HepG2 (cell line): Measurements from ENCODE around the gene GPR15. TPM values are rescaled to one million over a fixed set of nuclear protein-coding genes. Genes with fewer than 3 reads are reported as not detected.
A peak's percentile ranks its signal among the peaks of the same experiment; 100 is the strongest.

Experiments
- HMG20B ChIP-seq: conservative IDR thresholded peaks from 2 replicates; pipeline ENCODE4 v1.6.1; 2016; ENCODE audit warnings: missing genetic modification reagents, missing compliant biosample characterization
- MAFF ChIP-seq: IDR thresholded peaks from 2 replicates; pipeline ENCODE4 v1.6.1; 2011; ENCODE audit warnings: low read depth, low read length, improper control_type of control experiment
- PHF5A ChIP-seq: IDR thresholded peaks from one replicate; pipeline ENCODE4 v1.6.1; 2018; ENCODE audit warnings: low read depth, missing genetic modification reagents; ENCODE audit not compliant: unreplicated experiment
- SCMH1 ChIP-seq: sonication (generic); formaldehyde crosslinking; IDR thresholded peaks from 2 replicates; pipeline ENCODE4 v1.9.0; 2021; ENCODE audit warnings: missing genetic modification reagents, mild to moderate bottlenecking, borderline replicate concordance
- THAP8 ChIP-seq: sonication (generic); formaldehyde crosslinking; IDR thresholded peaks from 2 replicates; pipeline ENCODE4 v1.5.1; 2020; ENCODE audit warnings: missing genetic modification reagents, mild to moderate bottlenecking, borderline replicate concordance
- TOPORS ChIP-seq: sonication (generic); formaldehyde crosslinking; IDR thresholded peaks from 2 replicates; pipeline ENCODE4 v1.8.0; 2023; ENCODE audit warnings: mild to moderate bottlenecking, missing genetic modification reagents
- ZNF12 ChIP-seq: sonication (generic); formaldehyde crosslinking; IDR thresholded peaks from 2 replicates; pipeline ENCODE4 v1.5.0; 2020; ENCODE audit warnings: missing genetic modification reagents
- ZNF124 ChIP-seq: sonication (generic); formaldehyde crosslinking; IDR thresholded peaks from 2 replicates; pipeline ENCODE4 v1.4.0; 2020; ENCODE audit warnings: missing genetic modification reagents
- ZNF143 ChIP-seq: sonication (generic); formaldehyde crosslinking; IDR thresholded peaks from 2 replicates; pipeline ENCODE4 v1.4.0; 2020; ENCODE audit warnings: missing genetic modification reagents
- ZNF317 ChIP-seq: sonication (generic); formaldehyde crosslinking; IDR thresholded peaks from 2 replicates; pipeline ENCODE4 v1.5.0; 2020; ENCODE audit warnings: mild to moderate bottlenecking, missing genetic modification reagents
- ZNF737 ChIP-seq: sonication (generic); formaldehyde crosslinking; IDR thresholded peaks from 2 replicates; pipeline ENCODE4 v1.5.0; 2020; ENCODE audit warnings: missing genetic modification reagents, mild to moderate bottlenecking, borderline replicate concordance
- ZNF775 ChIP-seq: sonication (generic); formaldehyde crosslinking; IDR thresholded peaks from 2 replicates; pipeline ENCODE4 v1.4.0; 2020; ENCODE audit warnings: missing genetic modification reagents, mild to moderate bottlenecking, moderate library complexity, borderline replicate concordance
- polyA plus RNA-seq, 8 experiments: library from polyadenylated mRNA; depleted of rRNA in 3 of 8; stranded (reverse) in 7 of 8; unstranded in 1 of 8; fragments of >200 nt; fragmentation: Illumina TruSeq in 4 of 8; extraction: Trizol in 4 of 8; gene quantifications; 2 replicates each; pipeline versions ENCODE4 v1.2.1 to v1.2.3, GENCODE V29; 2011 to 2016; ENCODE audit warnings: low read depth in 4 of 8, missing spikeins in 1 of 8, mixed read lengths in 1 of 8; ENCODE audit not compliant: insufficient read depth in 1 of 8
- total RNA-seq, 5 experiments: library from RNA; depleted of rRNA; stranded (reverse); fragments of >200 nt; fragmentation: Illumina TruSeq; extraction: Trizol; gene quantifications; 2 replicates each; pipeline ENCODE4 v1.2.3, GENCODE V29; 2016; ENCODE audit warnings: low read depth in 1 of 5
- TF ChIP-seq, protein P1 (sequence below): sonication (generic); formaldehyde crosslinking; IDR thresholded peaks from 2 replicates; pipeline ENCODE4 v1.5.1; 2020; ENCODE audit warnings: mild to moderate bottlenecking, missing genetic modification reagents, borderline replicate concordance
- TF ChIP-seq, protein P2 (sequence below): sonication (generic); formaldehyde crosslinking; IDR thresholded peaks from 2 replicates; pipeline ENCODE4 v1.4.0; 2020; ENCODE audit warnings: mild to moderate bottlenecking, low read depth, missing genetic modification reagents
- TF ChIP-seq, protein P3 (sequence below): sonication (generic); formaldehyde crosslinking; IDR thresholded peaks from 2 replicates; pipeline ENCODE4 v1.4.0; 2020; ENCODE audit warnings: mild to moderate bottlenecking, low read depth, missing genetic modification reagents
- TF ChIP-seq, protein P4 (sequence below): sonication (generic); formaldehyde crosslinking; IDR thresholded peaks from 2 replicates; pipeline ENCODE4 v1.4.0; 2020; ENCODE audit warnings: missing genetic modification reagents
- TF ChIP-seq, protein P5 (sequence below), 2 experiments: fragments of 450-650 bp in 1 of 2; sonication (generic) in 1 of 2; formaldehyde crosslinking; IDR thresholded peaks; 2 replicates each; pipeline versions ENCODE4 v1.5.0 to v1.8.0; 2020 to 2022; ENCODE audit warnings: mild to moderate bottlenecking in 1 of 2, missing genetic modification reagents in 1 of 2
- TF ChIP-seq, protein P6 (sequence below): sonication (generic); formaldehyde crosslinking; IDR thresholded peaks from 2 replicates; pipeline ENCODE4 v1.8.1; 2023; ENCODE audit warnings: mild to moderate bottlenecking, moderate library complexity, missing genetic modification reagents

Gene GPR15
- total and polyA plus RNA-seq, 2 of the 13 experiments (the other 11 are each of a cell fraction or from before 2014, with no cell fraction given): not detected

GRCh38 chr3:98522544-98523281, 9.1 kb upstream of the GPR15 start, which contains the start of gene CLDND1 (continued):
- TF ChIP-seq, protein P1, sequence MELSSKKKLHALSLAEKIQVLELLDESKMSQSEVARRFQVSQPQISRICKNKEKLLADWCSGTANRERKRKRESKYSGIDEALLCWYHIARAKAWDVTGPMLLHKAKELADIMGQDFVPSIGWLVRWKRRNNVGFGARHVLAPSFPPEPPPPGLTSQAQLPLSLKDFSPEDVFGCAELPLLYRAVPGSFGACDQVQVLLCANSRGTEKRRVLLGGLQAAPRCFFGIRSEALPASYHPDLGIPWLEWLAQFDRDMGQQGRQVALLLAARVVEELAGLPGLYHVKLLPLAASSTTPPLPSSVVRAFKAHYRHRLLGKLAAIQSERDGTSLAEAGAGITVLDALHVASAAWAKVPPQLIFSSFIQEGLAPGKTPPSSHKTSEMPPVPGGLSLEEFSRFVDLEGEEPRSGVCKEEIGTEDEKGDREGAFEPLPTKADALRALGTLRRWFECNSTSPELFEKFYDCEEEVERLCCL (CRISPR knock-in tag): no peak
- TF ChIP-seq, protein P2, sequence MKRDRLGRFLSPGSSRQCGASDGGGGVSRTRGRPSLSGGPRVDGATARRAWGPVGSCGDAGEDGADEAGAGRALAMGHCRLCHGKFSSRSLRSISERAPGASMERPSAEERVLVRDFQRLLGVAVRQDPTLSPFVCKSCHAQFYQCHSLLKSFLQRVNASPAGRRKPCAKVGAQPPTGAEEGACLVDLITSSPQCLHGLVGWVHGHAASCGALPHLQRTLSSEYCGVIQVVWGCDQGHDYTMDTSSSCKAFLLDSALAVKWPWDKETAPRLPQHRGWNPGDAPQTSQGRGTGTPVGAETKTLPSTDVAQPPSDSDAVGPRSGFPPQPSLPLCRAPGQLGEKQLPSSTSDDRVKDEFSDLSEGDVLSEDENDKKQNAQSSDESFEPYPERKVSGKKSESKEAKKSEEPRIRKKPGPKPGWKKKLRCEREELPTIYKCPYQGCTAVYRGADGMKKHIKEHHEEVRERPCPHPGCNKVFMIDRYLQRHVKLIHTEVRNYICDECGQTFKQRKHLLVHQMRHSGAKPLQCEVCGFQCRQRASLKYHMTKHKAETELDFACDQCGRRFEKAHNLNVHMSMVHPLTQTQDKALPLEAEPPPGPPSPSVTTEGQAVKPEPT (CRISPR knock-in tag): peak; percentile 46; the same call in 1 of the 2 replicates
- TF ChIP-seq, protein P3, sequence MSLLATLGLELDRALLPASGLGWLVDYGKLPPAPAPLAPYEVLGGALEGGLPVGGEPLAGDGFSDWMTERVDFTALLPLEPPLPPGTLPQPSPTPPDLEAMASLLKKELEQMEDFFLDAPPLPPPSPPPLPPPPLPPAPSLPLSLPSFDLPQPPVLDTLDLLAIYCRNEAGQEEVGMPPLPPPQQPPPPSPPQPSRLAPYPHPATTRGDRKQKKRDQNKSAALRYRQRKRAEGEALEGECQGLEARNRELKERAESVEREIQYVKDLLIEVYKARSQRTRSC (CRISPR knock-in tag): no peak
- TF ChIP-seq PHF5A (CRISPR knock-in tag): no peak
- TF ChIP-seq ZNF317 (CRISPR knock-in tag): no peak
- TF ChIP-seq, protein P4, sequence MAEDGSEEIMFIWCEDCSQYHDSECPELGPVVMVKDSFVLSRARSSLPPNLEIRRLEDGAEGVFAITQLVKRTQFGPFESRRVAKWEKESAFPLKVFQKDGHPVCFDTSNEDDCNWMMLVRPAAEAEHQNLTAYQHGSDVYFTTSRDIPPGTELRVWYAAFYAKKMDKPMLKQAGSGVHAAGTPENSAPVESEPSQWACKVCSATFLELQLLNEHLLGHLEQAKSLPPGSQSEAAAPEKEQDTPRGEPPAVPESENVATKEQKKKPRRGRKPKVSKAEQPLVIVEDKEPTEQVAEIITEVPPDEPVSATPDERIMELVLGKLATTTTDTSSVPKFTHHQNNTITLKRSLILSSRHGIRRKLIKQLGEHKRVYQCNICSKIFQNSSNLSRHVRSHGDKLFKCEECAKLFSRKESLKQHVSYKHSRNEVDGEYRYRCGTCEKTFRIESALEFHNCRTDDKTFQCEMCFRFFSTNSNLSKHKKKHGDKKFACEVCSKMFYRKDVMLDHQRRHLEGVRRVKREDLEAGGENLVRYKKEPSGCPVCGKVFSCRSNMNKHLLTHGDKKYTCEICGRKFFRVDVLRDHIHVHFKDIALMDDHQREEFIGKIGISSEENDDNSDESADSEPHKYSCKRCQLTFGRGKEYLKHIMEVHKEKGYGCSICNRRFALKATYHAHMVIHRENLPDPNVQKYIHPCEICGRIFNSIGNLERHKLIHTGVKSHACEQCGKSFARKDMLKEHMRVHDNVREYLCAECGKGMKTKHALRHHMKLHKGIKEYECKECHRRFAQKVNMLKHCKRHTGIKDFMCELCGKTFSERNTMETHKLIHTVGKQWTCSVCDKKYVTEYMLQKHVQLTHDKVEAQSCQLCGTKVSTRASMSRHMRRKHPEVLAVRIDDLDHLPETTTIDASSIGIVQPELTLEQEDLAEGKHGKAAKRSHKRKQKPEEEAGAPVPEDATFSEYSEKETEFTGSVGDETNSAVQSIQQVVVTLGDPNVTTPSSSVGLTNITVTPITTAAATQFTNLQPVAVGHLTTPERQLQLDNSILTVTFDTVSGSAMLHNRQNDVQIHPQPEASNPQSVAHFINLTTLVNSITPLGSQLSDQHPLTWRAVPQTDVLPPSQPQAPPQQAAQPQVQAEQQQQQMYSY (CRISPR knock-in tag): no peak
- 0 out of 2 replicates have a peak, but pooled peaks have one; percentile 52 for TF ChIP-seq ZNF124 (CRISPR knock-in tag)
- no peak for TF ChIP-seq TOPORS (CRISPR knock-in tag)
- no peak for TF ChIP-seq MAFF
- TF ChIP-seq SCMH1 (CRISPR knock-in tag): no peak
- TF ChIP-seq, protein P5, sequence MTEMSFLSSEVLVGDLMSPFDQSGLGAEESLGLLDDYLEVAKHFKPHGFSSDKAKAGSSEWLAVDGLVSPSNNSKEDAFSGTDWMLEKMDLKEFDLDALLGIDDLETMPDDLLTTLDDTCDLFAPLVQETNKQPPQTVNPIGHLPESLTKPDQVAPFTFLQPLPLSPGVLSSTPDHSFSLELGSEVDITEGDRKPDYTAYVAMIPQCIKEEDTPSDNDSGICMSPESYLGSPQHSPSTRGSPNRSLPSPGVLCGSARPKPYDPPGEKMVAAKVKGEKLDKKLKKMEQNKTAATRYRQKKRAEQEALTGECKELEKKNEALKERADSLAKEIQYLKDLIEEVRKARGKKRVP (CRISPR knock-in tag; IDR thresholded peaks at IDR 0.05): 0 out of 4 replicates have a peak, but pooled peaks of 1 of the 2 experiments have one; percentile 46
- no peak for TF ChIP-seq ZNF775 (CRISPR knock-in tag)
- no peak for TF ChIP-seq THAP8 (CRISPR knock-in tag)
- no peak for TF ChIP-seq HMG20B
- peak; percentile 96 for TF ChIP-seq ZNF143 (CRISPR knock-in tag)
- TF ChIP-seq, protein P6, sequence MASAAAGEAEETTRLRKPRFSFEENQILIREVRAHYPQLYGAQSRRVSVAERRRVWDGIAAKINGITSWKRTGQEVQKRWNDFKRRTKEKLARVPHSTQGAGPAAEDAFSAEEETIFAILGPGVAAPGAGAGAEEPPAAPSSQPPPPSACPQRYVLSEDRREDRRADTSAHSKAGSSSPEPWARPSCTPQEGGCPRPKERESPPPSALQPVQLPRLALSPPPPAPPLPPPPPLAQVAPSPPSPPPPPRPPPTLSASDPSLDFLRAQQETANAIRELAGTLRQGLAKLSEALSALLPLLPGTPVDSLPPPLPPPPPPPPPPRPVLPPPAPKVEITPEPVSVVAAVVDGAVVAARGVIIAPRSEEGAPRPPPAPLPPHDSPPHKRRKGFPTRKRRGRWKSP (CRISPR knock-in tag): peak; percentile 49; the same call in 1 of the 2 replicates
- TF ChIP-seq ZNF12 (CRISPR knock-in tag): no peak
- no peak for TF ChIP-seq ZNF737
